PC-9 (cell line): ENCODE results near the gene DHRSX.

Experiments used
- EZH2 ChIP-seq: fragments of 200-600 bp; sonication (generic); IDR thresholded peaks from 2 replicates; pipeline ENCODE4 v1.8.0; 2017; ENCODE audit warnings: antibody characterized with exemption, low read depth
- TF ChIP-seq, protein P1 (sequence below): fragments of 200-600 bp; sonication (generic); conservative IDR thresholded peaks from 2 replicates; pipeline ENCODE4 v1.6.1; 2017; ENCODE audit warnings: mixed run types, antibody characterized with exemption, mild to moderate bottlenecking, moderate library complexity

DNA sequence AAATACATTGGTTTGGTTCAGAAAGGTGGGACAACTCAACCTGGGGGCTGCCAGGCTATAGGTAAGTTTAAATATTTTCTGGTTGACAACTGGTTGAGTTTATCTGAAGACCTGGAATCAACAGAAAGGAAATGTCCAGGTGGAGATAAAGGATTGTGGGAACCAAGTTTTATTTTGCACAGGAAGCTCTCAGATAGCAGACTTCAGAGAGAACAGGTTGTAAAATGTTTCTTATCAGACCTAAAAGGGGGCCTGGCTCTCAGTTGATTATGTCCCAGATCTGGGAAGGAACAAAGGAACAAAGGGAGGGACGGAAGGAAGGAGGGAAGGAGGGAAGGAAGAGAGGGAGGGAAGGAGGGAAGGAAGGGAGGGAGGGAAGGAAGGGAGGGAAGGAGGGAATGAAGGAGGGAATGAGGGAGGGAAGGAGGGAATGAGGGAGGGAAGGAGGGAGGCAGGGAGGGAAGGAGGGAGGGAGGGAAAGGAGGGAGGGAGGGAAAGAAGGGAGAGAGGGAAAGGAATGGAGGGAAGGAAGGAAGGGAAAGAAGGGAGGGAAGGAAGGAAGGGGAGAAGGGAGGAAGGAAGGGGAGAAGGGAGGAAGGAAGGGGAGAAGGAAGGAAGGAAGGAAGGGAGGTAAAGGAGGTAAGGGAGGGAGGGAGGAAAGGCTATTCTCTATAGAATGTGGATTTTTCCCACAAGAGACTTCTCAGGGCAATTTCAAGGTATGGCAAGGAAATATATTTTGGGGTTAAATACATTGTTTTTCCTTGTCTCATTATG, 186.7 kb downstream of the DHRSX start:
- TF ChIP-seq, protein P1, sequence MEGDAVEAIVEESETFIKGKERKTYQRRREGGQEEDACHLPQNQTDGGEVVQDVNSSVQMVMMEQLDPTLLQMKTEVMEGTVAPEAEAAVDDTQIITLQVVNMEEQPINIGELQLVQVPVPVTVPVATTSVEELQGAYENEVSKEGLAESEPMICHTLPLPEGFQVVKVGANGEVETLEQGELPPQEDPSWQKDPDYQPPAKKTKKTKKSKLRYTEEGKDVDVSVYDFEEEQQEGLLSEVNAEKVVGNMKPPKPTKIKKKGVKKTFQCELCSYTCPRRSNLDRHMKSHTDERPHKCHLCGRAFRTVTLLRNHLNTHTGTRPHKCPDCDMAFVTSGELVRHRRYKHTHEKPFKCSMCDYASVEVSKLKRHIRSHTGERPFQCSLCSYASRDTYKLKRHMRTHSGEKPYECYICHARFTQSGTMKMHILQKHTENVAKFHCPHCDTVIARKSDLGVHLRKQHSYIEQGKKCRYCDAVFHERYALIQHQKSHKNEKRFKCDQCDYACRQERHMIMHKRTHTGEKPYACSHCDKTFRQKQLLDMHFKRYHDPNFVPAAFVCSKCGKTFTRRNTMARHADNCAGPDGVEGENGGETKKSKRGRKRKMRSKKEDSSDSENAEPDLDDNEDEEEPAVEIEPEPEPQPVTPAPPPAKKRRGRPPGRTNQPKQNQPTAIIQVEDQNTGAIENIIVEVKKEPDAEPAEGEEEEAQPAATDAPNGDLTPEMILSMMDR, result no peak
- no peak for TF ChIP-seq EZH2
